DOHH2 (cell line): Measurements from ENCODE around the gene SRGAP1.

Source experiments
- CTCF ChIP-seq: fragments of 200-600 bp; sonication (generic); IDR thresholded peaks from one replicate; pipeline ENCODE4 v1.5.1; 2014; ENCODE audit warnings: antibody characterized with exemption, mild to moderate bottlenecking, low read depth, low read length; ENCODE audit not compliant: poor library complexity, severe bottlenecking
- EZH2phosphoT487 ChIP-seq: fragments of 200-600 bp; sonication (generic); IDR thresholded peaks from 2 replicates; pipeline ENCODE4 v1.6.1; 2017; ENCODE audit warnings: borderline replicate concordance, mild to moderate bottlenecking, antibody characterized with exemption, low read length, moderate library complexity, mixed read lengths

- TF ChIP-seq CTCF (no peak), EZH2phosphoT487 (no peak)
These were observed 32.7 kb upstream of the SRGAP1 start for GRCh38 chr12:63811755-63812154.
